ENCODE results near the gene COL17A1.

GRCh38 chr10:104036069-104036384, 49.7 kb downstream of the COL17A1 start:
- TF ChIP-seq CTCF (IDR thresholded peaks at IDR 0.05; ENCODE audit: insufficient read depth, low read length) (no peak), POLR2AphosphoS5 (IDR thresholded peaks at IDR 0.05; ENCODE audit: low read depth) (no peak)

Data from HL-60 (cell line).